Gastroesophageal sphincter (tissue), 4 donors: ENCODE data around the gene SEMA3D. TPM values are rescaled to one million over a fixed set of nuclear protein-coding genes. Genes with fewer than 3 reads are reported as not detected.

Source experiments
- ATAC-seq: fragments of 150-250 bp; one replicate; pipeline ENCODE4 v1.9.1; 2016; ENCODE audit warnings: mild to moderate bottlenecking, moderate library complexity
- H3K27ac ChIP-seq, 4 donors: fragments of 200-600 bp; sonication (generic) in 3 of 4; 1 replicate in 3 of 4; 2 replicates in 1 of 4; pipeline ENCODE4 v1.5.1; 2016 to 2019
- H3K27me3 ChIP-seq: fragments of 200-600 bp; sonication (generic); one replicate; pipeline ENCODE4 v1.5.1; 2019
- H3K36me3 ChIP-seq, 2 donors: fragments of 200-600 bp; sonication (generic); one replicate each; pipeline ENCODE4 v1.5.1; 2019; ENCODE audit warnings: control low read depth in 1 of 2
- H3K4me1 ChIP-seq, 3 donors: fragments of 200-600 bp; sonication (generic); 1 replicate in 2 of 3; 2 replicates in 1 of 3; pipeline ENCODE4 v1.5.1; 2016 to 2019; ENCODE audit warnings: control low read depth in 2 of 3
- H3K4me3 ChIP-seq, 2 donors: fragments of 200-600 bp; sonication (generic); one replicate each; pipeline ENCODE4 v1.5.1; 2019; ENCODE audit warnings: mild to moderate bottlenecking in 1 of 2, moderate library complexity in 1 of 2
- H3K9me3 ChIP-seq, 3 donors: fragments of 200-600 bp; sonication (generic); one replicate each; pipeline ENCODE4 v1.5.1; 2017 to 2019; ENCODE audit warnings: control low read depth in 2 of 3
- CTCF ChIP-seq, 4 experiments: fragments of 200-600 bp in 2 of 4; fragments of 450-650 bp in 2 of 4; sonication (generic) in 1 of 4; IDR thresholded peaks; one replicate each; pipeline ENCODE4 v1.5.1; 2017 to 2019; ENCODE audit warnings: antibody characterized with exemption in 4 of 4, mild to moderate bottlenecking in 2 of 4, moderate library complexity in 2 of 4
- EP300 ChIP-seq: sonication (generic); formaldehyde crosslinking; IDR thresholded peaks from one replicate; pipeline ENCODE4 v1.6.1; 2017; ENCODE audit warnings: antibody characterized with exemption, mild to moderate bottlenecking
- POLR2A ChIP-seq, 2 donors: fragments of 450-650 bp; IDR thresholded peaks; one replicate each; pipeline ENCODE4 v1.6.1; 2017; ENCODE audit warnings: antibody characterized with exemption in 2 of 2, mild to moderate bottlenecking in 2 of 2, moderate library complexity in 1 of 2
- POLR2AphosphoS5 ChIP-seq: sonication (generic); formaldehyde crosslinking; IDR thresholded peaks from one replicate; pipeline ENCODE4 v1.6.1; 2017; ENCODE audit warnings: antibody characterized with exemption
- WGBS, 2 donors: methylation state at CpG; one replicate each; pipeline ENCODE4 v1.1.5; 2018; ENCODE audit warnings: low coverage in 1 of 2; 5-methylcytosine and 5-hydroxymethylcytosine counted together
- total RNA-seq, 4 donors: library from RNA; depleted of rRNA; stranded (reverse); fragments of >200 nt; gene quantifications; one replicate each; pipeline ENCODE4 v1.1.0, GENCODE V29; 2016

Gene SEMA3D
- total RNA-seq, 4 donors from 2014 or later: 0.27 to 24.6 (median 6.5) TPM

GRCh38 chr7:85018498-85018897 lies 168.4 kb downstream of the SEMA3D start:
- no peak overlapping the region for H3K4me3 ChIP-seq
- no peak for ATAC-seq
- no peaks in the 10 kb centered on the region for H3K36me3 ChIP-seq
- H3K9me3 ChIP-seq: no peaks in the 10 kb centered on the region
- 82 to 100% methylated on average over 1 of the region's 1 CpG for WGBS, 2 donors
- TF ChIP-seq POLR2AphosphoS5 (no peak), EP300 (no peak), CTCF (IDR thresholded peaks at IDR 0.05) (no peak), POLR2A (IDR thresholded peaks at IDR 0.05) (no peak)
- H3K4me1 ChIP-seq: no peaks in the 10 kb centered on the region
- no peak overlapping the region for H3K27ac ChIP-seq
- H3K27me3 ChIP-seq: no peaks in the 10 kb centered on the region

- Histone ChIP-seq H3K4me1 (no peaks in the 10 kb centered on the region), H3K27ac (no peak overlapping the region), H3K9me3 (no peaks in the 10 kb centered on the region), H3K27me3 (no peaks in the 10 kb centered on the region), H3K4me3 (no peak overlapping the region), H3K36me3 (no peaks in the 10 kb centered on the region)
- ATAC-seq: no peak
- TF ChIP-seq POLR2AphosphoS5: no peak
- TF ChIP-seq POLR2A (IDR thresholded peaks at IDR 0.05): no peak
- no peak for TF ChIP-seq EP300
- WGBS, 2 donors: 83 to 100% methylated on average over 1 of the region's 1 CpG
Observed at GRCh38 chr7:85016286-85016685, 170.6 kb downstream of the SEMA3D start.

GRCh38 chr7:85014936-85015660 lies 171.8 kb downstream of the SEMA3D start:
- no peak overlapping the region for H3K27ac ChIP-seq
- H3K9me3 ChIP-seq: no peaks in the 10 kb centered on the region
- H3K4me1 ChIP-seq: no peaks in the 10 kb centered on the region
- no peak overlapping the region for H3K4me3 ChIP-seq
- no peak for ATAC-seq
- no peaks in the 10 kb centered on the region for H3K27me3 ChIP-seq
- WGBS, 2 donors: 93 to 96% methylated on average over 7 of the region's 7 CpGs
- H3K36me3 ChIP-seq: no peaks in the 10 kb centered on the region
- TF ChIP-seq EP300: no peak
- no peak for TF ChIP-seq CTCF (IDR thresholded peaks at IDR 0.05)
- TF ChIP-seq POLR2AphosphoS5: no peak
- no peak for TF ChIP-seq POLR2A (IDR thresholded peaks at IDR 0.05)

- ATAC-seq: no peak
- TF ChIP-seq POLR2A (IDR thresholded peaks at IDR 0.05): no peak
- no peak for TF ChIP-seq POLR2AphosphoS5
- no peak for TF ChIP-seq CTCF (IDR thresholded peaks at IDR 0.05)
- TF ChIP-seq EP300: no peak
- 86 to 100% methylated on average over 1 to 4 of the region's 4 CpGs for WGBS, 2 donors
Observed at GRCh38 chr7:85011127-85011526, 175.7 kb downstream of the SEMA3D start.

GRCh38 chr7:85010306-85010705 lies 176.6 kb downstream of the SEMA3D start:
- H3K4me3 ChIP-seq: no peak overlapping the region
- TF ChIP-seq EP300 (no peak), CTCF (IDR thresholded peaks at IDR 0.05) (no peak)
- H3K4me1 ChIP-seq: no peaks in the 10 kb centered on the region
- H3K27ac ChIP-seq: no peak overlapping the region
- H3K27me3 ChIP-seq: no peaks in the 10 kb centered on the region
- ATAC-seq: no peak
- no peaks in the 10 kb centered on the region for H3K9me3 ChIP-seq
- no peaks in the 10 kb centered on the region for H3K36me3 ChIP-seq

More at GRCh38 chr7:85011127-85011526, 175.7 kb downstream of the SEMA3D start:
- Histone ChIP-seq H3K27me3 (no peaks in the 10 kb centered on the region), H3K27ac (no peak overlapping the region), H3K9me3 (no peaks in the 10 kb centered on the region), H3K36me3 (no peaks in the 10 kb centered on the region), H3K4me1 (no peaks in the 10 kb centered on the region), H3K4me3 (no peak overlapping the region)
